ENCODE data around the gene BRD4. TPM values are rescaled to one million over a fixed set of nuclear protein-coding genes. Genes with fewer than 3 reads are reported as not detected.

Gene BRD4
- total and polyA plus RNA-seq, 2 donors (not counting 3 experiments of a cell fraction or from before 2014, with no cell fraction given) = 14.9 to 125 TPM

- H3K79me2 ChIP-seq (ENCODE audit: control insufficient read depth, insufficient read depth, low read length) = no peaks in the 10 kb centered on the region
- POLR2A ChIA-PET = no interaction called here
- dilution Hi-C loops (cut with MboI; ENCODE audit: extremely low pct_ligation_motif_present, low sequenced_read_pairs) = no loop called here
- no peaks in the 10 kb centered on the region for H3K36me3 ChIP-seq (ENCODE audit: control insufficient read depth in 2 of 2, extremely low read depth in 1 of 2, insufficient read depth in 2 of 2, low read length in 2 of 2)
- no peak overlapping the region for H3K4me3 ChIP-seq (replicated peaks in 1 of 3; ENCODE audit: insufficient read depth in 1 of 3, low read depth in 1 of 3, low read length in 3 of 3)
- BruUV-seq (replicated peaks) = no TSS peak
- no peaks in the 10 kb centered on the region for H3K9me1 ChIP-seq (replicated peaks; ENCODE audit: control insufficient read depth, extremely low read depth, insufficient read depth, low read length)
- H3K4me2 ChIP-seq (ENCODE audit: insufficient read depth, low read length) = no peak overlapping the region
- no peak for FAIRE-seq
- H2AFZ ChIP-seq (ENCODE audit: low read depth, low read length) = no peak overlapping the region
- TF ChIP-seq POLR2AphosphoS5 (IDR thresholded peaks at IDR 0.05; ENCODE audit: insufficient read depth, low read depth, low read length) = no peak
- no peak for TF ChIP-seq JUN (IDR thresholded peaks at IDR 0.05; ENCODE audit: borderline replicate concordance, insufficient read depth, insufficient read length, low read depth)
- no peak for TF ChIP-seq MAX (IDR thresholded peaks at IDR 0.05; ENCODE audit: insufficient read depth, insufficient read length)
- no peak for TF ChIP-seq POLR2A (IDR thresholded peaks at IDR 0.05; ENCODE audit: low read depth, low read length)
- TF ChIP-seq GATA2 (IDR thresholded peaks at IDR 0.05; ENCODE audit: insufficient read depth, insufficient read length, low read depth, low read length) = no peak
- TF ChIP-seq MYC (IDR thresholded peaks at IDR 0.05; ENCODE audit: low read depth, low read length) = no peak
- TF ChIP-seq CTCF (IDR thresholded peaks at IDR 0.05; ENCODE audit: extremely low read depth in 1 of 2, insufficient read depth in 1 of 2, low read depth in 1 of 2, low read length in 2 of 2) = no peak
- no peak for TF ChIP-seq FOS (IDR thresholded peaks at IDR 0.05; ENCODE audit: borderline replicate concordance, insufficient read depth, low read length)
- TF ChIP-seq EZH2 (IDR thresholded peaks at IDR 0.05; ENCODE audit: borderline replicate concordance, low read depth, low read length, severe bottlenecking) = no peak
- intact Hi-C loops (cut with micrococcal nuclease) = no loop called here
- CTCF ChIA-PET = interaction anchor here (1.6 kb wide), 2 partner anchors 28 to 55 kb away, joined by 4 to 8 read pairs; no protein-coding TSS in a partner anchor
- no peaks in the 10 kb centered on the region for H4K20me1 ChIP-seq (replicated peaks; ENCODE audit: control insufficient read depth, extremely low read depth, insufficient read depth, low read length)
- H3K4me1 ChIP-seq (ENCODE audit: control insufficient read depth, extremely low read depth, insufficient read depth, low read length) = peaks cover 3% of the 10 kb centered on the region
- no peak overlapping the region for H3K27ac ChIP-seq (ENCODE audit: insufficient read depth, low read depth, low read length)
- H3K9ac ChIP-seq (replicated peaks; ENCODE audit: extremely low read depth, insufficient read depth, low read length) = no peak overlapping the region
- no peaks in the 10 kb centered on the region for H3K9me3 ChIP-seq (replicated peaks; ENCODE audit: control insufficient read depth, insufficient read depth, low read length)
- no peak for DNase-seq (ENCODE audit: low read depth, low spot score)
- peaks cover 24 to 29% of the 10 kb centered on the region in 2 experiments for H3K27me3 ChIP-seq (ENCODE audit: control insufficient read depth in 2 of 2, insufficient read depth in 2 of 2, low read length in 2 of 2)
Measured at GRCh38 chr19:15196360-15197005, 135.9 kb downstream of the BRD4 start.
